Activated B cell treated with CpG ODN at 0.5 μM for 24 hours (primary cell): ENCODE data around the gene ZDHHC14. TPM values are rescaled to one million over a fixed set of nuclear protein-coding genes. Genes with fewer than 3 reads are reported as not detected.
A peak's percentile ranks its signal among the peaks of the same experiment; 100 is the strongest.

ENCODE experiments used
- ATAC-seq: fragments of 200-7000 bp; cut with Tn5 transposase; one replicate; pipeline ENCODE4 v1.10.0; 2021; ENCODE audit warnings: low read depth, mild to moderate bottlenecking, moderate library complexity
- CTCF ChIA-PET: fragments of 350-600 bp; sonication (Branson Sonifier 250); formaldehyde crosslinking; loops from one replicate; lab custom pipeline; 2021; ENCODE audit warnings: antibody characterized with exemption; lab: Charles Lee
- POLR2A ChIA-PET: fragments of 350-600 bp; sonication (Branson Sonifier 250); formaldehyde crosslinking; loops from one replicate; lab custom pipeline; 2021; ENCODE audit warnings: antibody characterized with exemption; lab: Charles Lee
- DNase-seq: peaks from one replicate; pipeline ENCODE4 v3.0.0; 2022
- H3K27ac Mint-ChIP-seq: one replicate; pipeline ENCODE4 v1.8.0; 2020; ENCODE audit warnings: mixed read lengths
- H3K27me3 Mint-ChIP-seq: one replicate; pipeline ENCODE4 v1.8.0; 2021; ENCODE audit warnings: mixed read lengths
- H3K36me3 Mint-ChIP-seq: one replicate; pipeline ENCODE4 v1.8.0; 2021; ENCODE audit warnings: low read depth, mixed read lengths
- H3K4me1 Mint-ChIP-seq: one replicate; pipeline ENCODE4 v1.8.0; 2021; ENCODE audit warnings: mixed read lengths
- H3K4me3 Mint-ChIP-seq: one replicate; pipeline ENCODE4 v1.8.0; 2020; ENCODE audit warnings: mild to moderate bottlenecking, mixed read lengths
- H3K9me3 Mint-ChIP-seq: one replicate; pipeline ENCODE4 v1.8.0; 2020; ENCODE audit warnings: mixed read lengths
- intact Hi-C: fragments of 100-400 bp; cut with micrococcal nuclease; formaldehyde crosslinking; loops from one replicate; pipeline ENCODE4 v1.15.1; 2024
- total RNA-seq: library from RNA; stranded (reverse); gene quantifications from 2 replicates; pipeline ENCODE4 v1.2.3, GENCODE V29; 2022
- TF ChIP-seq, protein P1 (sequence below): fragments of 200-600 bp; IDR thresholded peaks from one replicate; pipeline ENCODE4 v1.8.0; 2022; ENCODE audit warnings: antibody characterized with exemption, mild to moderate bottlenecking

Gene ZDHHC14
- total RNA-seq, 1 donor from 2014 or later, result 25.3 TPM

DNA sequence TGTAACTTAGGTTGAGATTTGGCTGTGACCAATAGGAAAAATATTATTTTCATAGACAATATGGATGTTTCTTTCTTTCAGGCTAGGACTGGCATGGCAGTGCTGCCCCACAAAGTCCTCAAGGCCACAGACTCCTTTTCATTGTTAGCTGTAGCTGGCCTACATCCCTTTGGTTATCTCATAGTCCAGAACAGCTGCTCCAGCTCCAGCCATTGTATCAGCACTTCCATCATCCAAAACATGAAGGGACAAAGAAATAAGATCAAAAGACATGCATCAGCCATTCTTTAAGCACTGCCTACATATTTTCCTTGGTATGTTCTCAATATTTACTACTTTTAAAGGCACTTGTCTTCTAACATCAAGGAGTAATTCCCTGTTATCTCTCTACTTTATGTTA lies 73.0 kb downstream of the ZDHHC14 start:
- TF ChIP-seq, protein P1, sequence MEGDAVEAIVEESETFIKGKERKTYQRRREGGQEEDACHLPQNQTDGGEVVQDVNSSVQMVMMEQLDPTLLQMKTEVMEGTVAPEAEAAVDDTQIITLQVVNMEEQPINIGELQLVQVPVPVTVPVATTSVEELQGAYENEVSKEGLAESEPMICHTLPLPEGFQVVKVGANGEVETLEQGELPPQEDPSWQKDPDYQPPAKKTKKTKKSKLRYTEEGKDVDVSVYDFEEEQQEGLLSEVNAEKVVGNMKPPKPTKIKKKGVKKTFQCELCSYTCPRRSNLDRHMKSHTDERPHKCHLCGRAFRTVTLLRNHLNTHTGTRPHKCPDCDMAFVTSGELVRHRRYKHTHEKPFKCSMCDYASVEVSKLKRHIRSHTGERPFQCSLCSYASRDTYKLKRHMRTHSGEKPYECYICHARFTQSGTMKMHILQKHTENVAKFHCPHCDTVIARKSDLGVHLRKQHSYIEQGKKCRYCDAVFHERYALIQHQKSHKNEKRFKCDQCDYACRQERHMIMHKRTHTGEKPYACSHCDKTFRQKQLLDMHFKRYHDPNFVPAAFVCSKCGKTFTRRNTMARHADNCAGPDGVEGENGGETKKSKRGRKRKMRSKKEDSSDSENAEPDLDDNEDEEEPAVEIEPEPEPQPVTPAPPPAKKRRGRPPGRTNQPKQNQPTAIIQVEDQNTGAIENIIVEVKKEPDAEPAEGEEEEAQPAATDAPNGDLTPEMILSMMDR, result no peak
- Mint-ChIP-seq H3K4me3 (no peak overlapping the region), H3K9me3 (no peaks in the 10 kb centered on the region), H3K27me3 (no peaks in the 10 kb centered on the region), H3K27ac (no peak overlapping the region), H3K36me3 (peaks cover 1% of the 10 kb centered on the region), H3K4me1 (peaks cover 36% of the 10 kb centered on the region)
- DNase-seq (no peak), ATAC-seq (no peak)
- intact Hi-C loops, result no loop called here
- POLR2A ChIA-PET, result interaction anchor here (0.6 kb wide), 1 partner anchor 60 kb away, joined by 3 read pairs; no protein-coding TSS in a partner anchor
- CTCF ChIA-PET, result no interaction called here

- Mint-ChIP-seq H3K36me3 (peaks cover 1% of the 10 kb centered on the region), H3K27me3 (no peaks in the 10 kb centered on the region), H3K4me1 (peaks cover 44% of the 10 kb centered on the region), H3K27ac (peak overlapping the region; percentile 83), H3K4me3 (no peak overlapping the region), H3K9me3 (no peaks in the 10 kb centered on the region)
- TF ChIP-seq, protein P1, result no peak
- ChIA-PET CTCF (no interaction called here), POLR2A (interaction anchor here (1.1 to 1.9 kb wide), 3 partner anchors 10 to 102 kb away, joined by 3 to 14 read pairs (median 3); no protein-coding TSS in a partner anchor)
- DNase-seq, result no peak
- intact Hi-C loops, result no loop called here
- ATAC-seq, result no peak
Observed at GRCh38 chr6:157454762-157455714, 74.0 kb downstream of the ZDHHC14 start.

GRCh38 chr6:157455731-157456523 lies 74.9 kb downstream of the ZDHHC14 start:
- H3K27ac Mint-ChIP-seq, result peak overlapping the region; percentile 83
- no peak for DNase-seq
- ChIA-PET POLR2A (interaction anchor here (1.0 to 1.9 kb wide), 6 partner anchors 9 to 132 kb away, joined by 3 to 14 read pairs (median 6); partner anchors contain the start of gene TMEM242), CTCF (interaction anchor here (1.0 kb wide), 1 partner anchor 107 kb away, joined by 3 read pairs; no protein-coding TSS in a partner anchor)
- peaks cover 51% of the 10 kb centered on the region for H3K4me1 Mint-ChIP-seq
- ATAC-seq, result no peak
- no peaks in the 10 kb centered on the region for H3K9me3 Mint-ChIP-seq
- H3K4me3 Mint-ChIP-seq, result peak overlapping the region; percentile 55
- H3K36me3 Mint-ChIP-seq, result peaks cover 1% of the 10 kb centered on the region
- H3K27me3 Mint-ChIP-seq, result no peaks in the 10 kb centered on the region
- TF ChIP-seq, protein P1, result no peak
- intact Hi-C loops, result no loop called here

GRCh38 chr6:157456524-157456829 lies 75.5 kb downstream of the ZDHHC14 start:
- POLR2A ChIA-PET, result interaction anchor here (0.6 to 1.9 kb wide), 7 partner anchors 9 to 158 kb away, joined by 3 to 14 read pairs (median 6); partner anchors contain the start of gene TMEM242
- Mint-ChIP-seq H3K4me3 (peak overlapping the region; percentile 55), H3K4me1 (peaks cover 56% of the 10 kb centered on the region), H3K9me3 (no peaks in the 10 kb centered on the region), H3K27me3 (no peaks in the 10 kb centered on the region), H3K36me3 (peaks cover 1% of the 10 kb centered on the region), H3K27ac (peak overlapping the region; percentile 83)
- TF ChIP-seq, protein P1, result no peak
- intact Hi-C loops, result no loop called here
- CTCF ChIA-PET, result interaction anchor here (1.0 kb wide), 1 partner anchor 106 kb away, joined by 3 read pairs; no protein-coding TSS in a partner anchor
- ATAC-seq (peak; percentile 56), DNase-seq (no peak)
